SK-N-SH (cell line): Measurements from ENCODE around the gene VN1R4. TPM values are rescaled to one million over a fixed set of nuclear protein-coding genes. Genes with fewer than 3 reads are reported as not detected.

Experiments
- CTCF ChIA-PET: fragments of 300-600, 350-600 bp; formaldehyde crosslinking; extraction: SDS; loops from one replicate; lab custom pipeline; 2021; lab: Yijun Ruan, JAX
- POLR2A ChIA-PET: fragments of 350-600 bp; sonication (Branson Sonifier 250); formaldehyde crosslinking; extraction: SDS; loops from one replicate; lab custom pipeline; 2020; ENCODE audit warnings: antibody characterized with exemption, inconsistent platforms; lab: Yijun Ruan, JAX
- DNase-seq: peaks from one replicate; pipeline ENCODE4 v3.0.0; 2012
- H2AFZ ChIP-seq: fragments of 200-600 bp; sonication (generic); 2 replicates; pipeline ENCODE4 v1.8.1; 2016; ENCODE audit warnings: antibody characterized with exemption, mild to moderate bottlenecking, low read depth
- H3F3A ChIP-seq: fragments of 200-600 bp; sonication (generic); replicated peaks from 2 replicates; pipeline ENCODE3; 2016; ENCODE audit warnings: antibody characterized with exemption, mild to moderate bottlenecking; ENCODE audit not compliant: insufficient read depth
- H3K27ac ChIP-seq, 2 experiments: fragments of 200-500 bp in 1 of 2; fragments of 200-600 bp in 1 of 2; sonication (Bioruptor generic) in 1 of 2; sonication (generic), shearing (Covaris generic) in 1 of 2; 2 replicates each; pipeline versions ENCODE4 v1.5.1 to v1.6.1; 2014 to 2016; ENCODE audit warnings: low read depth in 2 of 2, inconsistent platforms in 1 of 2, low read length in 1 of 2, mild to moderate bottlenecking in 1 of 2, mixed read lengths in 1 of 2
- H3K27me3 ChIP-seq: fragments of 200-600 bp; sonication (generic), shearing (Covaris generic); 2 replicates; pipeline ENCODE4 v1.6.1; 2016; ENCODE audit warnings: mixed run types; ENCODE audit not compliant: insufficient read depth
- H3K36me3 ChIP-seq, 2 experiments: fragments of 200-500 bp in 1 of 2; fragments of 200-600 bp in 1 of 2; sonication (Bioruptor generic) in 1 of 2; sonication (generic) in 1 of 2; replicated peaks in 1 of 2; 2 replicates each; pipeline versions ENCODE3 to v1.5.1; 2014 to 2016; ENCODE audit warnings: low read length in 1 of 2, mild to moderate bottlenecking in 1 of 2; ENCODE audit not compliant: insufficient read depth in 2 of 2, control insufficient read depth in 1 of 2
- H3K4me1 ChIP-seq, 2 experiments: fragments of 200-500 bp in 1 of 2; fragments of 200-600 bp in 1 of 2; sonication (Bioruptor generic) in 1 of 2; sonication (generic), shearing (Covaris generic) in 1 of 2; 2 replicates each; pipeline versions ENCODE4 v1.5.1 to v1.6.1; 2014 to 2016; ENCODE audit warnings: low read depth in 1 of 2, low read length in 1 of 2, mixed run types in 1 of 2; ENCODE audit not compliant: insufficient read depth in 2 of 2, control insufficient read depth in 1 of 2
- H3K4me2 ChIP-seq: fragments of 200-600 bp; sonication (generic), shearing (Covaris generic); 2 replicates; pipeline ENCODE4 v1.6.1; 2017; ENCODE audit warnings: mixed run types
- H3K4me3 ChIP-seq, 2 experiments: fragments of 200-500 bp in 1 of 2; fragments of 200-600 bp in 1 of 2; sonication (Bioruptor generic) in 1 of 2; sonication (generic), shearing (Covaris generic) in 1 of 2; 2 replicates each; pipeline versions ENCODE4 v1.5.1 to v1.8.1; 2014 to 2016; ENCODE audit warnings: low read depth in 2 of 2, inconsistent platforms in 1 of 2, low read length in 1 of 2, mild to moderate bottlenecking in 1 of 2, mixed read lengths in 1 of 2, moderate library complexity in 1 of 2
- H3K79me2 ChIP-seq: fragments of 200-600 bp; sonication (generic); 2 replicates; pipeline ENCODE4 v1.8.1; 2017; ENCODE audit warnings: mild to moderate bottlenecking; ENCODE audit not compliant: insufficient read depth
- H3K9ac ChIP-seq: fragments of 200-600 bp; sonication (generic); 2 replicates; pipeline ENCODE4 v1.6.1; 2017; ENCODE audit warnings: mixed run types
- H3K9me2 ChIP-seq: fragments of 200-600 bp; sonication (generic); 2 replicates; pipeline ENCODE4 v1.6.1; 2017; ENCODE audit warnings: mixed run types
- H3K9me3 ChIP-seq: fragments of 200-600 bp; sonication (generic); 2 replicates; pipeline ENCODE4 v1.6.1; 2017; ENCODE audit warnings: mixed run types, mild to moderate bottlenecking, moderate library complexity
- H4K20me1 ChIP-seq: fragments of 200-600 bp; sonication (generic); 2 replicates; pipeline ENCODE4 v1.6.1; 2017; ENCODE audit warnings: mild to moderate bottlenecking, mixed run types; ENCODE audit not compliant: insufficient read depth
- CHD2 ChIP-seq: fragments of 150-350 bp; IDR thresholded peaks from 2 replicates; pipeline ENCODE4 v1.6.1; 2018; ENCODE audit warnings: low read length; ENCODE audit not compliant: partially characterized antibody
- ELF1 ChIP-seq: IDR thresholded peaks from 2 replicates; pipeline ENCODE4 v1.4.0; 2012
- EZH2phosphoT487 ChIP-seq: fragments of 200-600 bp; sonication (generic); IDR thresholded peaks from 2 replicates; pipeline ENCODE4 v1.6.1; 2017; ENCODE audit warnings: low read depth, mixed run types, mild to moderate bottlenecking, antibody characterized with exemption, moderate library complexity, borderline replicate concordance
- FOSL2 ChIP-seq: IDR thresholded peaks from 2 replicates; pipeline ENCODE4 v1.4.0; 2012; ENCODE audit warnings: low read depth, mild to moderate bottlenecking, moderate library complexity, borderline replicate concordance
- FOXJ3 ChIP-seq: sonication (generic); formaldehyde crosslinking; IDR thresholded peaks from 2 replicates; pipeline ENCODE4 v1.5.1; 2020; ENCODE audit warnings: mild to moderate bottlenecking, missing genetic modification reagents
- GABPA ChIP-seq: IDR thresholded peaks from 2 replicates; pipeline ENCODE4 v1.4.0; 2012; ENCODE audit warnings: low read depth, mild to moderate bottlenecking
- GATA2 ChIP-seq: sonication (generic); formaldehyde crosslinking; IDR thresholded peaks from 2 replicates; pipeline ENCODE4 v1.5.0; 2020; ENCODE audit warnings: mild to moderate bottlenecking, missing genetic modification reagents
- MAX ChIP-seq: IDR thresholded peaks from 2 replicates; pipeline ENCODE4 v1.4.0; 2012; ENCODE audit warnings: low read depth
- NRF1 ChIP-seq: IDR thresholded peaks from 2 replicates; pipeline ENCODE4 v1.6.1; 2012; ENCODE audit warnings: low read depth, mild to moderate bottlenecking, low read length
- POLR2AphosphoS5 ChIP-seq: IDR thresholded peaks from 2 replicates; pipeline ENCODE4 v1.6.1; 2012; ENCODE audit warnings: low read depth, low read length
- RXRA ChIP-seq: IDR thresholded peaks from 2 replicates; pipeline ENCODE4 v1.4.0; 2012; ENCODE audit warnings: low read depth, mild to moderate bottlenecking, borderline replicate concordance
- TAF1 ChIP-seq: IDR thresholded peaks from 2 replicates; pipeline ENCODE4 v1.6.1; 2012; ENCODE audit warnings: low read depth, mild to moderate bottlenecking, low read length, moderate library complexity, borderline replicate concordance
- YY1 ChIP-seq: IDR thresholded peaks from 2 replicates; pipeline ENCODE4 v1.4.0; 2012; ENCODE audit warnings: low read depth, mild to moderate bottlenecking
- WGBS: methylation state at CpG from one replicate; pipeline ENCODE4 v1.1.6; 2017; ENCODE audit warnings: low lambda C conversion rate; 5-methylcytosine and 5-hydroxymethylcytosine counted together
- polyA plus RNA-seq, 3 experiments: library from polyadenylated mRNA; depleted of rRNA; stranded (reverse); fragments of >200 nt; gene quantifications; 2 replicates each; pipeline ENCODE4 v1.2.3, GENCODE V29; 2012
- TF ChIP-seq, protein P1 (sequence below): fragments of 150-350 bp; IDR thresholded peaks from 2 replicates; pipeline ENCODE4 v1.6.1; 2017; ENCODE audit warnings: antibody characterized with exemption, low read length, low read depth, borderline replicate concordance
- TF ChIP-seq, protein P2 (sequence below): fragments of 200-600 bp; sonication (generic); IDR thresholded peaks from 2 replicates; pipeline ENCODE4 v1.6.1; 2017; ENCODE audit warnings: antibody characterized with exemption, mild to moderate bottlenecking, moderate library complexity
- TF ChIP-seq, protein P3 (sequence below): IDR thresholded peaks from 2 replicates; pipeline ENCODE4; 2012

The VN1R4 gene
- polyA plus RNA-seq, 1 of the 3 experiments (the other 2 are of a cell fraction) = not detected

DNA sequence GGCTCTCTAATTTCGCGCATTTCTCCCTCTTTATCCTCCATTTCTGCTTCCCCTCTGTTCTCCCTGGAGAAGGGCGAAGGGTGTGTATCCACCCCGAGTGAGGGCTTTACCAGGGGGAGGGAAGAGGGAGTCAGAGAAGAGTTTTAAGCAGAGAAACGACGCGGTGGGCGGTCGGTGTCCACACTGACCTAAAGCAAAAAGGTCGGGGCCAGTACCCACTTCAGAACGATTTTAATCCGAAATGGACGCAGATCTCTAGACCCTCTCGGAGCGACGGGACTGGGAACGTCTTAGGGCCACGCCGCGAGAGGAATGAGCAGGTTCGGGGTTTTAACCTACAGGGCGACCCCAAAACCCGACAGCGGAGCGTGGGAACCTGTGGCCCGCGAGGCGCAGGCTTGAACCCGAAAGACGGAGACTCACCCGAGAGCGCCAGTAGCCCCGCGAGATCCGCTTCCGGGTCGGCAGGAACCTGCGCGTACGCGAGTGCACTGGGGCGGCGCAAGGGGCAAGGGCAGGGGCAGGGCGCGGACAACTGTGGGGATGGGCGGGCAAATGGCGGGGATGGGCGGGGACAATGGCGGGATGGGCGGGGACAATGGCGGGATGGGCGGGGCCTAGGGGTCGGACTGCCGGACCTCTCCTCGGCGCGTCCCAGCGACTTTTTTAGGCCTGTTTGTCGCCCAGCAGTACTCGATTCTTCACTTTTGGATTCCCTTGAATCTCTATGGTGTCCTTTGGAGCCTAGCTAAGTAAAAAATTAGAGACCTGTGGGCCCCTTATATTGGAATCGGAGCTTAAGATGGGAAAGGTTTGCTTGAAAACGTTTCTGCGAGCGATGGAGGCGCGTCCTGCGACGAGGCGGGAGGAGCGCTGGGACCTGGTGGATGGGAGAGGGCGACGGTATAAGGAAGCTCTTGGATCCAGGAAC is 12.8 kb downstream of the VN1R4 start, which contains the start of gene ZNF677:
ZNF677 (minus strand) TSS at position 463 of the 931 bp plus-strand sequence. CDS start 3,323 bp downstream, outside the sequence.
- H3K27me3 ChIP-seq = no peaks in the 10 kb centered on the region
- 28% methylated on average over 52 of the region's 72 CpGs for WGBS
- CTCF ChIA-PET = interaction anchor here (1.0 kb wide), 1 partner anchor 171 kb away, joined by 3 read pairs; no protein-coding TSS in a partner anchor

More for the DNA sequence above, 12.8 kb downstream of the VN1R4 start, which contains the start of gene ZNF677:
- TF ChIP-seq, protein P1, sequence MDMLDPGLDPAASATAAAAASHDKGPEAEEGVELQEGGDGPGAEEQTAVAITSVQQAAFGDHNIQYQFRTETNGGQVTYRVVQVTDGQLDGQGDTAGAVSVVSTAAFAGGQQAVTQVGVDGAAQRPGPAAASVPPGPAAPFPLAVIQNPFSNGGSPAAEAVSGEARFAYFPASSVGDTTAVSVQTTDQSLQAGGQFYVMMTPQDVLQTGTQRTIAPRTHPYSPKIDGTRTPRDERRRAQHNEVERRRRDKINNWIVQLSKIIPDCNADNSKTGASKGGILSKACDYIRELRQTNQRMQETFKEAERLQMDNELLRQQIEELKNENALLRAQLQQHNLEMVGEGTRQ = no peak
- TF ChIP-seq ELF1 (peak; percentile 45), POLR2AphosphoS5 (peak; percentile 65), NRF1 (peak; percentile 57), GABPA (peak; percentile 87), FOSL2 (no peak), EZH2phosphoT487 (no peak), GATA2 (CRISPR knock-in tag) (no peak), YY1 (no peak), CHD2 (peak; percentile 55), FOXJ3 (CRISPR knock-in tag) (no peak), MAX (no peak), RXRA (no peak), TAF1 (no peak)
- TF ChIP-seq, protein P2, sequence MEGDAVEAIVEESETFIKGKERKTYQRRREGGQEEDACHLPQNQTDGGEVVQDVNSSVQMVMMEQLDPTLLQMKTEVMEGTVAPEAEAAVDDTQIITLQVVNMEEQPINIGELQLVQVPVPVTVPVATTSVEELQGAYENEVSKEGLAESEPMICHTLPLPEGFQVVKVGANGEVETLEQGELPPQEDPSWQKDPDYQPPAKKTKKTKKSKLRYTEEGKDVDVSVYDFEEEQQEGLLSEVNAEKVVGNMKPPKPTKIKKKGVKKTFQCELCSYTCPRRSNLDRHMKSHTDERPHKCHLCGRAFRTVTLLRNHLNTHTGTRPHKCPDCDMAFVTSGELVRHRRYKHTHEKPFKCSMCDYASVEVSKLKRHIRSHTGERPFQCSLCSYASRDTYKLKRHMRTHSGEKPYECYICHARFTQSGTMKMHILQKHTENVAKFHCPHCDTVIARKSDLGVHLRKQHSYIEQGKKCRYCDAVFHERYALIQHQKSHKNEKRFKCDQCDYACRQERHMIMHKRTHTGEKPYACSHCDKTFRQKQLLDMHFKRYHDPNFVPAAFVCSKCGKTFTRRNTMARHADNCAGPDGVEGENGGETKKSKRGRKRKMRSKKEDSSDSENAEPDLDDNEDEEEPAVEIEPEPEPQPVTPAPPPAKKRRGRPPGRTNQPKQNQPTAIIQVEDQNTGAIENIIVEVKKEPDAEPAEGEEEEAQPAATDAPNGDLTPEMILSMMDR = no peak
- TF ChIP-seq, protein P3, sequence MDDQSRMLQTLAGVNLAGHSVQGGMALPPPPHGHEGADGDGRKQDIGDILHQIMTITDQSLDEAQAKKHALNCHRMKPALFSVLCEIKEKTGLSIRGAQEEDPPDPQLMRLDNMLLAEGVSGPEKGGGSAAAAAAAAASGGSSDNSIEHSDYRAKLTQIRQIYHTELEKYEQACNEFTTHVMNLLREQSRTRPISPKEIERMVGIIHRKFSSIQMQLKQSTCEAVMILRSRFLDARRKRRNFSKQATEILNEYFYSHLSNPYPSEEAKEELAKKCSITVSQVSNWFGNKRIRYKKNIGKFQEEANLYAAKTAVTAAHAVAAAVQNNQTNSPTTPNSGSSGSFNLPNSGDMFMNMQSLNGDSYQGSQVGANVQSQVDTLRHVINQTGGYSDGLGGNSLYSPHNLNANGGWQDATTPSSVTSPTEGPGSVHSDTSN = no peak
- Histone ChIP-seq H3K9me3 (no peaks in the 10 kb centered on the region), H3K36me3 (peaks cover 14 to 15% of the 10 kb centered on the region in 2 experiments), H3K9ac (peak within 1 kb of the TSS; percentile 71), H3K4me1 (no peaks in the 10 kb centered on the region; a peak in 1 of 4 replicates), H3K9me2 (no peaks in the 10 kb centered on the region), H4K20me1 (no peaks in the 10 kb centered on the region), H3K4me2 (peak within 1 kb of the TSS; percentile 66), H3K4me3 (peak within 1 kb of the TSS; percentile 73 to 79), H2AFZ (peak within 1 kb of the TSS; percentile 98), H3K27ac (peak within 1 kb of the TSS in 1 of 2 experiments; percentile 43; a peak in 2 of 4 replicates), H3F3A (no peaks in the 10 kb centered on the region), H3K79me2 (no peaks in the 10 kb centered on the region)
- DNase-seq = peak; percentile 94
- POLR2A ChIA-PET = no interaction called here
